B cell (primary cell): ENCODE measurements around the gene WDR36.

Experiments
- EZH2 ChIP-seq: IDR thresholded peaks from 2 replicates; pipeline ENCODE4 v1.6.1; 2012; ENCODE audit warnings: borderline replicate concordance, low read depth, mild to moderate bottlenecking, moderate library complexity, low read length; ENCODE audit not compliant: insufficient read depth, poor library complexity, severe bottlenecking
- TF ChIP-seq, protein P1 (sequence below): fragments of 200-600 bp; IDR thresholded peaks from one replicate; pipeline ENCODE4 v1.8.0; 2022; ENCODE audit warnings: antibody characterized with exemption, mild to moderate bottlenecking

DNA sequence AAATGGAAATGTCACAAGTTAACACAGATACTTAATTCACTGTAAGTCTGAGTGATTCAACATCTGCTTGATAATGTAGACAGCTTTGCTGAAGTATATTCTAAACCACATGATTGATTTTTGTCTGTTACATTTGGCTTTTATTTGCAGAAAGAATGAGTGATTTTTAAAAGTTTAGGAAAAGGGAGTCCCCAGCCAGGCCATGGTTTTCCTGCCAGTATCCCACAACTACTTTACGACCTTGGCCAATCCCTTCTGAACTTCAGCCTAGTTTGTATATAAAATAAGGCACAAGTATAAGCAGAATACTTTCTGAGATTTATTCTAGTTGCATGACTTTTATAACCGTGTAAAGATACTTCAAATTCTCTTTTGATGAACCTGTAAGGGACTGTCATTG lies 27.1 kb downstream of the WDR36 start:
- TF ChIP-seq, protein P1, sequence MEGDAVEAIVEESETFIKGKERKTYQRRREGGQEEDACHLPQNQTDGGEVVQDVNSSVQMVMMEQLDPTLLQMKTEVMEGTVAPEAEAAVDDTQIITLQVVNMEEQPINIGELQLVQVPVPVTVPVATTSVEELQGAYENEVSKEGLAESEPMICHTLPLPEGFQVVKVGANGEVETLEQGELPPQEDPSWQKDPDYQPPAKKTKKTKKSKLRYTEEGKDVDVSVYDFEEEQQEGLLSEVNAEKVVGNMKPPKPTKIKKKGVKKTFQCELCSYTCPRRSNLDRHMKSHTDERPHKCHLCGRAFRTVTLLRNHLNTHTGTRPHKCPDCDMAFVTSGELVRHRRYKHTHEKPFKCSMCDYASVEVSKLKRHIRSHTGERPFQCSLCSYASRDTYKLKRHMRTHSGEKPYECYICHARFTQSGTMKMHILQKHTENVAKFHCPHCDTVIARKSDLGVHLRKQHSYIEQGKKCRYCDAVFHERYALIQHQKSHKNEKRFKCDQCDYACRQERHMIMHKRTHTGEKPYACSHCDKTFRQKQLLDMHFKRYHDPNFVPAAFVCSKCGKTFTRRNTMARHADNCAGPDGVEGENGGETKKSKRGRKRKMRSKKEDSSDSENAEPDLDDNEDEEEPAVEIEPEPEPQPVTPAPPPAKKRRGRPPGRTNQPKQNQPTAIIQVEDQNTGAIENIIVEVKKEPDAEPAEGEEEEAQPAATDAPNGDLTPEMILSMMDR, result no peak
- no peak for TF ChIP-seq EZH2
